Measurements from ENCODE around the gene PYROXD2.
"Not testable (repeated sequence)": the region's sequence is repeated elsewhere in the genome, so short reads cannot be mapped to it uniquely, and the experiment has no call there.

Gene PYROXD2

DNA sequence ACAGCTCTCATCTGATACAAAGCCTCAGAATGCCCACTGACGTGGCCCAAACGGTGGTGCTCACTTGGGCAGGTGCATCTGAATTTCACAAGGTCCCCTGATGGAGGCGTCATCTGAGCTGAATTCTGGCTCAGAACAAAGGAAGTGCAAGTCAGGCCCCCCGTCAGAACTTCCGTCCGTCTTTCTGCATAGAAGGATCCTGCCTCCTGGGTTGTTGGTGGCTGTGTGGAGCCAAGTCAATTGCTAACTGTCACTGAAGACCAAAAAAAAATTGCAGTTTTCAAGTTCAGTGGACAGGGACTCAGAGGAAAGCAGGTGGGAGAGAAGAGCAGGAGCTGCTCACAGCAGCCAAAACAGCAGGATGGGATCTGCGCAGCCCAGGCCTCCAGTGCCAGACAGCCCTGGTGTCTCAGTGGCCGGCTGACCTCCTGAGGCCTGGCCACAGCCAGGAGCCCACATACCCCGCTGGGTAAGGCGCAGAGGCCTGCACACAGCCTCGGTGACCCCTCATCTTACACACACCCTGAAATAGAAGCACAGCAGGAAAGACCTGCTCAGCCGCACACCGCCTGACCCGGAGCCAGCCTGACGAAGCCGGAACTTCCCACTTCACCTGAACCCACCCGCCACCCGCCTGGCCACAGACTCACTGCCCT is 49.4 kb downstream of the PYROXD2 start:
- no peak for DNase-seq (ENCODE audit: low read depth)

DNA sequence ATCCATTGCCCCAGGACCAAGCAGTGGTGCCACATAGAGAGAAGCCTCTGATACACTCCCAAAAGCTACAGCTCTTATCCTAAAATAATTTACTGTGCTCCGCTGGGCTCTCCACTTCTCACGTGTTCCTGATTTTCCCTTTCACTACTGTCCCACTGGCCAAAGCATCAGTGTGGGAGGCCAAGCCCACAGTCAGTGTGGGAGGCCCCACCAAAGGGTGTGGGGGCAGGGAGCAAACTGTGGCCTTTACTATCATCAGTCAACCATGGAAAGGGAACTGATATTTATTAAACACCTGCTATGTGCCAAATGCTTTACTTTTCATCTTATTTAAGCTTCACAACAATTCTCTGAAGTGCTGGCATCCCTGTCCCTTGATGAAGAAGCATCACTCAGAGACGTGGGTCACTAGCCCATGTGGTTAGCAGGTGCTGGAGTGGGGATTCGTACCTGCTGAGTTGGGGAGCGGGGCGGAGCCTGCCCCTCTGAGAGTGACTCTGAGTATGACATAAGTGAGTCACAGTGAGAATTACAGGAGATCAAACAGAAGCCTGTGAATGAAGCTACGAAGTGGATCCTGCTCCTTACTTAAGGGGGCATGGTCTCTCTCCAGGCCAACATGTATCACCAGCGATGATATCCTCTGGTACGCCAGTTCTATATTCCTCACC is 50.4 kb downstream of the PYROXD2 start:
- no peak for DNase-seq (ENCODE audit: low read depth)

DNA sequence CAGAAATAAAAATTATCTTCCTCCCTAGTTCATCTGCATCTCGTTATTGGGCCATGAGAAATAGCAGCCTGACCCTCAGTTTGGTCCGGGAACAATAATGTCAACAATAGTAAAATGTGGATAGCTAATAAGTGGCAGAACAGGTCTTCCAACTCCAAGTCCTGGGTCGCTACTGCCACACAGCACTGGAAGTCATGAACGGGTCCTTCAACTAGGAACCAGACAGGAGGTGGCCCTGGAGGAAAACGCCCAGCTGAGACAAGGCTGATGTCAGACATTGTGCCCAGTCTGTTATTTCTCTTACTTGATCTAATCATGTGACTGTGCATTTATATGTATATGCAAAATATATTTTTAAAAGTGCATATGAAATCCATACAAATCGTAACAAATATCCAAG is 51.8 kb downstream of the PYROXD2 start:
- no peak for DNase-seq (ENCODE audit: low read depth)

DNA sequence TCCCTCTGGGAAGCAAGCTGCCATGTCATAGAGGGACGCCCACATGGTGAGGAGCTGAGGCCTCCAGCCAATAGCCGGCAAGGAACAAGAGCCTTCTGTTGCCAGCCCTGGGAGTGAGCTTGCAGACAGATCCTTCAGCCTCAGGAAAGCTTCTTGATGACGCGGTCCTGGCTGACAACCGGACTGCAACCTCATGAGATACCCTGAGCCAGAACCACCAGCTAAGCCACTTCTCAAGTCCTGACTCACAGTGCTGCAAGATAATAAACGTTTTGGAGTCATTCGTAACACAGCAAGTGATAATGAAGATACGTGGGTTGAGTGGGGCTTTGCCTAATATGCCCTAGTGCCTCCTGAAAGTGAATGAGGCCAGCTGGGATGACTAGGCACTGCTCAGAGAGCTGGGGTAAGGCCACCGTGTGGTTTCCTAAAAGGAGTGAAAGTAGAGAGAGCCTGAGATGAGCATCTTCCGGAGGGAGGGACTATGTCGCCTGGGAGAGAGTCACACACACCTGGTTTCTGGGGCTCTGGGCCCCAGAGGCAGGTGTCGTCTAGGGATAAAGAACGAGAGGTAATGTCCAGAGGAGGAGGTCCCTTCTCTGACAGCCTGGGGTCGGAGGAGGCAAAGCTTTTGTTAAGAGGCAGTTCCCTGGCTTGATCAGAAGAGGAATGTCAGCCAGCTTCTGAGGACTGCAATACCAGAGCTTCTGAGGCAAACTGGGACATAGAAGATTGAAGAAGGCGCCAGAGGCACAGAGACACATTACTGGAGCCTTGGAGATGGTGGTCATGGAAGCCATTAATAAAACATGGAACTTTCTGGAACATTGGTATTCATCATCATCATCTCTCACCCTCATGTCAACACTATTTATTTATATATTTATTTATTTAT is 53.6 kb downstream of the PYROXD2 start:
- DNase-seq (ENCODE audit: low read depth), result peak; percentile 100

DNA sequence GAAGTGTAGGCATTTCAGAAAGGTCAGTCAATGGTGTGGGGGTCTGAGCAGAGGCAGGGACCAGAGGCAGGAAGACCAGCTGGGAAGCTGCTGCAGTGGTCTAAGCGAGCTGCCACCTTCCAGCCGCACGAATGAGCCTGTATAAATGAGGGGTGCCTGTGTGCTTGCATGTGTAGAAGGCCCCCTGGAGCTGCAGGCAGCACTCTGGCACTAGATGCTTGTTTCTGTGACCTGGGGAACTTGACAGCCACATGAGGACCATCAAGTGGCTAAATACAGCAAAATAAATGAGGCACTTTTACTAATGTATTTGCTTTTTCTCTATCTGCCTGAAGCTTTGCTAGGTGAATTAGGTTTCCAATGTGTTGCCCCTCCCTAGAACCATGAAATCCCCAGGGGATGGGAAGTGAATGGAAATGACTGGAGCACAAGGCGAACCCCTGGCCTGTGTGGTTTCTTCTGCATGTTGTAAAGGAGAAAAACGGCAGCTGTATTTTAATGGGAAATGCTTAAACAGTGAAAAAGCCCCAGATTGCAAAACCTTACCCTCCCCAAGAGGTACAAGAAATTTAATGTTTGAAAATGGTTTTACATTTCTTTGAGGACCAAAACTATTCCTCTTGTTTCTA is 57.7 kb downstream of the PYROXD2 start:
- peak; percentile 25 for DNase-seq (ENCODE audit: low read depth)

DNA sequence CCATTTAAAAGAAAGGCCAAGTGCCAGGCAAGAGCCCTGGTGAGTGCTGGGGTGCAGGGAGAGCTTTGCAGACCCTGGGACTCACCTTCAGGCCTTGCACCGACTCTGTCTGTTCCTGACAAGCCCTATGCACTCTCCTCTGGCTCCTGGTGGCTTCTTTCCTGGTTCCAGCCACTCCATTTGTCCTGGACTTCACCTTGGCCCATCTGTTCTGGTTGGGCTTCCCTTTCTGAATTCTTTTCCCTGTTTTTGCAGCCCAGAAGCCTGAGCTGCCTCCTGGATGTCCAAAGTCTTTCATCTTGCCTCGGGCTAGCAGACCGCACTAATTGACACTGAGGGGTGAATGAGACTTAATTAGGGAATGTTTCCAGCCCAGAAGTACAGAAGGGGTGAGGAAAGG is 60.5 kb downstream of the PYROXD2 start:
- no peak for DNase-seq (ENCODE audit: low read depth)

DNA sequence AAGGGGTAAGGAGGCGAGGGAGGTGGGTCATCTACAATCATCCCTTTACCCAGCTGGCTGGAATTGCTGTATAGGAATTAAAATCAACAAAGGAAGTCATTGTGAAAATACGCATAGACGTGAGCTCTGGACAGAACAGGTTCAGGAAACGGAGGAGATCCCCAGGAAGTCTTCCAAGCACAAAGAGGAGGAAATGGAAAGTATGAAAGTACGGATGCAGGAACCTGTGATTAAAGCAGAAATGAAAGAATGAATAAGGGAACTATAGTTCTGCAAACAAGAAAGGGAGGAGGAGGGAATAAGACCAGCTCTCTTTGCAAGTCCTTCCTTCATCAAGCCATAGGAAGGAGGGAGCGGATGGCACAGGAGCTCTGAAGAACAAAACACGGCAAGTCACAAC is 61.8 kb downstream of the PYROXD2 start:
- DNase-seq (ENCODE audit: low read depth), result no peak

DNA sequence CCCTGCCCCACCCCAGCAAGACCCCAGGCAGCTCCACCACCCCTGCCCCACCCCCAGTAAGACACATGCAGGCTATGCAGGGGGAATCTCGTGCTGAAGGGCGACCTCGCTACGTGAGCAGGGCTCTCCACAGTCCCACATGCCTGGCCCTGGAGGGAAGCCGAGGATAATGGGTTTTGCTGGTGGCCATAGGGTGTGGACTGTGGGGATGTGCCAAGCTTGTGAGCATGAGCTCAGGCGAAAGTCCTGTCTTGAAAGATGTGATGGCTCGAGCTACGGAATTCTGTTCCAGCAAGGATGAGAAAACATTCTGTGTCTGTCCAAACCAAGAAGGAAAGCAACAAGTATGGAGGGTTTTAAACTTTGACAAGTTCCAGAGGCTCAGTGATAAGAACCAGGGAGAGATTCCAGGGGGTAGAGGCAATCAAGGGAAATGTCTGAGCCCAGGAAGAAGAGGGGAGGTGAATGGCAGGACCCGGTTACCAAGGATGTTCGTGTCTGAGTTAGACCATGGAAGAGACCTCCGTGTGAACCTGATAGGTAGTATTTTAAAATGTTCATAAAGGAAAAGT is 63.1 kb downstream of the PYROXD2 start:
- DNase-seq (ENCODE audit: low read depth), result no peak

DNA sequence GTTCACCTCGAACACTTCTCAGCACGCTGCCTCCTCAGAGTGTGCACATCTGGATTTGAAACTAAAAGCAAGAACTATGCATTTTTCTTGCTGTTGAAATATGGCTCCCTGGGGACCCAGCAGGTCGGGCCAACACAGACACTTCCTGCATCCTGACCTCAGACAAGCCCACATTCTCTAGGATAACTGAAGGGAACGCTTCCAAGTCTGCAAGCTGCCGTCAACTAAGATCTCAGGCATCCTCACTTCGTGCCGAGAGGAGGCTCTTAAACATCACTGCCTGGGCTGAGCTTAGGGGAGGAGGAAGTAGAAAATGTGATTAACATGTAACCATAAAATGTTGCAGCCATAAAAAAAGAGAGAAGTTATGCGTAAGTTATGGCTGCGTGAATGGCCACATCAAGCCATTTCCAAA is 65.5 kb downstream of the PYROXD2 start:
- peak; percentile 95 for DNase-seq (ENCODE audit: low read depth)

DNA sequence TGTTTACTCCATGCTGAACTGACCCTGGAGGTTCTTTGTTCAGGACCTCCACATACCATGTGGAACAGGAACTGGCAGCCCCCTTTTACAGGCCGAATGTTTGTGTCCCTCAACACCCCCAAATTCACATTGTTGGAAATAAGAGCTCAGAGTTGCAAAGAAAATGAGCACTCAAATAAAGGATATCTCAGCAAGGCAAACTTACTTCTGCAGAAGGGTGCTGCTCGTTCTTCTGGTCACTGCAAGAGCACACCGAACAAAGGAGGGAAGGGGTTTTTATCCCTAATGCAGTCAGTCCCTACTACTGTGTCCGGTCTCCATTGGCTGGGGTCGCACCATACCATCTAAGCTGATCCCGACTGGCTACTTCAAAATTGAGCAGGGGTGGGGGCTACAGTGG is 68.1 kb downstream of the PYROXD2 start:
- DNase-seq (ENCODE audit: low read depth), result no peak

DNA sequence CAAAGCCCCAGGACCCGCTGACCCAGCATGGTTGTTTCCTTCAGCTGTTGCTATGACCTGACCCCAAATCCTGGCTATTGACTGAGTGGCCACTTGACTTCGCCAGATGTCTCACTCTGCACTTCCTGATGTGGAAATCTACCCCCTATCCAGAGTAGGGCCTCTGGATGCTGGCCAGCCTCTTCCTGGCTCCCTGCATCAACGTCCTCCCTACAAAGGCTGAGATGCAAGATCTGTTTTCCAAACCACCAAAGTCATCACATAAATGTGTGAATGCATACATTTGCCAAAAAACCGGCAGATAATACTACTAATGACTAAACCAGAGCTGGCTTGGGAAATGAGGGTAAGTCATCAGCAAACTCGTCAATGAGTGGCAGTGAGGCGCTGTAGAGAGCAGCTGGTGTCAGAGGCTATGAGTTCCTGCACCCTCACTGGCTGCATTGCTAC is 70.4 kb downstream of the PYROXD2 start:
- peak; percentile 57 for DNase-seq (ENCODE audit: low read depth)

DNA sequence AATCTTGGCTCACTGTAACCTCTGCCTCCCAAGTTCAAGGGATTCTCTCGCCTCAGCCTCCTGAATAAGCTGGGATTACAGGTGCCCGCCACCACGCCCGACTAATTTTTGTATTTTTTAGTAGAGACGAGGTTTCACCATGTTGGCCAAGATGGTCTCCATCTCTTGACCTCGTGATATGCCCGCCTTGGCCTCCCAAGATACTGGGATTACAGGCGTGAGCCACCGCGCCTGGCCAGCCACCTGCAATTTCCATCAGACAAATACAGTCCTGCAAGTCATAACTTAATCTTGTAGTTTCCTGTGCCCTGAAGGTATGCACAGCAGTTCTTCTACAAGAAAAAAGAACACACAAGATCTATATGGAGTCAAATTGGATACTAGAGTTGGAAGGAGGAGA is 73.3 kb downstream of the PYROXD2 start:
- not testable (repeated sequence) for DNase-seq (ENCODE audit: low read depth)

DNA sequence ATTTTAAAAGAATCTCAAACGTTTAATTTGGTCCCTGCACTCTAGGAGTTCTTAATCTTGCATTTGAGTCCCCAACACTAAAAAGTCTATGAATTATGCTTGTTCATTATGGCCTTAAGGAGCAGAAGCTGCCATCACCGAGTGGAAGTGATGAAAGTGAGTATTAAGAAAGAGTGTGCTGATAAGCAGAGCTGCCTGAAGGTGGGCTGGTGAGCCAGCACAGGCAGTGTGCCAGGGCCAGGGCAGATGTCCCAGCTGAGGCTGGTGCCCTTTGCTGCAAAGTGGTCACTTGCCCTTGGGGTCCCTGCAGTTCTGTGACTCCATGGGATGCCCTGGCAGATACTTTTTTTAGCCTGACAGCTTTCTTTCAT is 74.1 kb downstream of the PYROXD2 start:
- DNase-seq (ENCODE audit: low read depth), result peak; percentile 41

DNA sequence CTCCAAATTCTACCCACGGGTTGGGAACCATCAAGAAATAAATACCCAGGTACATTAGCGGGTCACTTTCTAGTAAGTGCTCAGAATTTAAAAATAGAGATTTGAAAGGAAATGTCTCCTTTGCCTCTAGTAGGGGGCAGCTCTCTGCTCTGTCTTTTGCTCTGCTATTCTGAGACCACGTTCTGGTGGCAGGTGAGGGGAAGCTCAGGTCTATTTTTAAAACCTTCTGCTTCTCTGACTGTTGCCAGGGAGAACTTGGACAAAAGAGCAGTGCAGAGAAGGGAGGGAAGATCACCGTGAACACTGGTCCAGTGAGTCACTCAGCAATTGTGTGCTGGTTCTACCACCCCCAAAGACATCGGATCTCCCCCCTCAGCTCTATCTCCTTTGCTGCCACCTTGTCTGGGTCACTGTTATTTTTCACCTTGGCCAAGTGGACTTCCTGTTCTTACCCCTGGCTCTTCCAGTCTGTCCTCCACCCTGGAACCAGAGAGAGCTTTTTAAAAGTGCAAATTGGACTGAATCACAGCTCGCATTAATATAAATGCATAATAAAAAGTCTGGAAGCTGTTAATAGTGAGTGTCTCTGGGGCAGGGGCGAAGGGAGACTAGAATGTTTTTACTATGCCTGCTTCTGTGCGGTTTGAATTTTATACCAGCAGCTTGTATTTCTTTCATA is 74.6 kb downstream of the PYROXD2 start:
- no peak for DNase-seq (ENCODE audit: low read depth)

DNA sequence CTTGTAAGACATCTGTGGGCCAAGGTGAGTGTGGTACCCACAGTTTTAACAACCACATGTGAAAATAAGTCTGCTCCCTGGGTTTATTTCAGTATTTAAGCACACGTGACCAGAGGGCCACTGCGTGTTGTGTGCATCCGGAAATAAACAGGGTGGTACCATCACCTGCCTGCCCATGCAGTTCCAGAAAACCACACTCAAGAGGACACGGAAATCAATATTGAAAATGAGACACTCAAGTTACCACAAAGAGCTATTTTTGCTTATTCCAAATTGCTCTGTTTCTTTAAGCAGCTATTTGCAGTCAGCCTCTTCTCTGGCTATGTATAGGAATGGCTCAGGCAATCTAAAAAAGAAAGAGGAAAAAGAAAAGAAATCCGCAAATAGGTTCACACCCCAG is 75.2 kb downstream of the PYROXD2 start:
- DNase-seq (ENCODE audit: low read depth), result no peak

DNA sequence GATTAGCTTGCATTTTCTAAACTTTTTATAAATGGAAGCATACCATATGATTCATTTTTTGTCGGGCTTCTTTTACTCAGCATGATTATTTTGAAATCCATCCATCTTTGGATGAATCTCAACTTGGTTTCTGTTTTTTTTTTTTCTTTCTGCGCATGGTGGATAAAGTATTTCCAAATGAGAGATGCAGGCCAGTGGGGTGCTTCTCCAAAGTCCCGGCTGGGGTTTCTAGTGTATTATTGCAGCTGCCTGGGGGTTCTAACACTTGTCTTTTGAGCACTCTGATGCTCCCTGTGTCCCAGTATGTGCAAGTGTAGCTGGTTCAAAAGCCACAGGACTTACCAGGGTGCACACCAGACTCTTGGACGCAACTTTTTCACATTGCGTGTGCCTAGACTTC is 76.1 kb downstream of the PYROXD2 start:
- DNase-seq (ENCODE audit: low read depth), result no peak

DNA sequence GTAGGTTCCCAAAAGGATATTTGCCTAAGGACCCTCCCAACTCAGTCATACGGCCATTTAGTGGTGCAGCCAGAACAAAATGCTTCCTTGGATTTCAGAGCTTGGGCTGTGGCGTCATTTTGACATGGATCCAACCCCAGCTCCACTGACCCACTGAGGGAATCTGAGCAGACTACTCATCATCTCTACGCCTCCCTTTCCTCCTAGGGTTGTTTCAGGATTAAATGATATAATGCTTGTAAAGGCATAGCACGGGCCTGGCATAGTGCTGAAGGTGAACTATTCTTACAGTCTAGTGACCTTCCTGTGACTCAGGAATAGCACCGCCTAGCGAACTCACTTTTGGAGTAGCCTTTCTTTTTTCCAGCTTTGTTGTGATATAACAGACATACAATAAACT is 76.7 kb downstream of the PYROXD2 start:
- DNase-seq (ENCODE audit: low read depth), result no peak

DNA sequence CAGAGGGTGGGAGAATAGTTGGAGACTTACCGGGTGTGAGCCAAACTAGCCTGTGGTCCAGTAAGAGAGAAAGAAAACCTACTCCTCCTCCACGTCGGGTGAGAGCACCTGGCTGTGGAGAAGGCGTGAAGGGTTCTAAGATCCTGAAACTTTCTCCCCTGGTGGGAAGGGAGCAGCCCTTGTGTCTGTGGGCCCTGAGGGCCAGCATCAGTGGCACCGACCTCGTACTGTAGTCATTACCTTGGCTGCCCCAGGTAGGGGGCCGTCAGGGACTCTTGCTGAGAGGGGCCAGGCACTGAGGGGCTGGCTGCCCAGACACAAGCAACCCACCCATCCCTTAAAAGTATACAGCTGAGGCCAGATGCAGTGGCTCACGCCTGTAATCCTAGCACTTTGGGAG is 77.5 kb downstream of the PYROXD2 start:
- DNase-seq (ENCODE audit: low read depth), result no peak

Data from iris pigment epithelial cell (primary cell).